Naive B cell (primary cell): Measurements from ENCODE around the gene CDC42SE2. TPM values are rescaled to one million over a fixed set of nuclear protein-coding genes. Genes with fewer than 3 reads are reported as not detected.

Experiments
- ATAC-seq, 2 donors: fragments of 150-1000 bp; cut with Tn5 transposase; 2 replicates each; pipeline ENCODE4 v1.10.0; 2021; ENCODE audit warnings: low read depth in 2 of 2, mild to moderate bottlenecking in 2 of 2, moderate library complexity in 2 of 2
- DNase-seq: peaks from one replicate; pipeline ENCODE4 v3.0.0; 2022
- H3K27ac Mint-ChIP-seq, 6 donors: one replicate each; pipeline ENCODE4 v1.8.0; 2020 to 2022; ENCODE audit warnings: mild to moderate bottlenecking in 6 of 6, mixed read lengths in 6 of 6, moderate library complexity in 5 of 6, inconsistent platforms in 2 of 6
- H3K27me3 Mint-ChIP-seq, 3 donors: one replicate each; pipeline ENCODE4 v1.8.0; 2021 to 2022; ENCODE audit warnings: mixed read lengths in 3 of 3, mild to moderate bottlenecking in 1 of 3
- H3K36me3 Mint-ChIP-seq, 2 donors: one replicate each; pipeline ENCODE4 v1.8.0; 2020 to 2022; ENCODE audit warnings: mixed read lengths in 2 of 2, inconsistent platforms in 1 of 2, mild to moderate bottlenecking in 1 of 2
- H3K4me1 Mint-ChIP-seq, 3 donors: one replicate each; pipeline ENCODE4 v1.8.0; 2020 to 2022; ENCODE audit warnings: mixed read lengths in 3 of 3, inconsistent platforms in 1 of 3, mild to moderate bottlenecking in 1 of 3, moderate library complexity in 1 of 3
- H3K4me3 Mint-ChIP-seq, 8 donors: one replicate each; pipeline ENCODE4 v1.8.0; 2020 to 2022; ENCODE audit warnings: mild to moderate bottlenecking in 8 of 8, mixed read lengths in 8 of 8, moderate library complexity in 8 of 8, inconsistent platforms in 2 of 8
- H3K9me3 Mint-ChIP-seq, 7 donors: one replicate each; pipeline ENCODE4 v1.8.0; 2020 to 2022; ENCODE audit warnings: mixed read lengths in 7 of 7, mild to moderate bottlenecking in 5 of 7, inconsistent platforms in 2 of 7, moderate library complexity in 1 of 7
- polyA plus RNA-seq, 6 donors: library from polyadenylated mRNA; unstranded; fragments of 300-500 nt; fragmentation: Illumina TruSeq; gene quantifications; one replicate each; pipeline ENCODE4 v1.2.3, GENCODE V29; 2021; ENCODE audit warnings: low read depth in 6 of 6

Gene CDC42SE2
- polyA plus RNA-seq, 6 donors from 2014 or later: 168 to 314 (median 243) TPM

DNA sequence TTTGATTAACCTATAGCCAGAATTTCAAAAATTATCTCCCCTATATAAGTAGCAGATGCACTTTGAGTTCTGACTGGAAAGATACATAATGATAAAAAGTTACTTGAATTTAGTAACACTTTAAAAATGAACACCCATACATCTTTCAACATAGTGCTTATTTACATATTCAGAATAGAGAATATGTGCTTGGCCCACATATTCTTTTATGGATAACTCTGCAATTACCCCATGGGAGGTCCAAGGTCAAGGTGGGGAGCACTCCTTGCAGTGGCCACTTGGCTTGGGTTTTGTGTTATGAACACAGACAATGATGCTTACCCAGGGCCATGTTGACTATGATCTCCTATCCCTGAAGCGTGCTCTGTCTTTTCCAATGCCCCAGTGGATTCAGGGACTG, 169.3 kb downstream of the CDC42SE2 start:
- Mint-ChIP-seq H3K4me1 (no peaks in the 10 kb centered on the region), H3K27me3 (no peaks in the 10 kb centered on the region), H3K36me3 (peaks cover 22 to 32% of the 10 kb centered on the region in 2 donors), H3K27ac (peak overlapping the region in 3 of 6 donors; percentile 31 to 67 (median 44)), H3K9me3 (no peaks in the 10 kb centered on the region), H3K4me3 (no peak overlapping the region)
- no peak for DNase-seq
- no peak for ATAC-seq

DNA sequence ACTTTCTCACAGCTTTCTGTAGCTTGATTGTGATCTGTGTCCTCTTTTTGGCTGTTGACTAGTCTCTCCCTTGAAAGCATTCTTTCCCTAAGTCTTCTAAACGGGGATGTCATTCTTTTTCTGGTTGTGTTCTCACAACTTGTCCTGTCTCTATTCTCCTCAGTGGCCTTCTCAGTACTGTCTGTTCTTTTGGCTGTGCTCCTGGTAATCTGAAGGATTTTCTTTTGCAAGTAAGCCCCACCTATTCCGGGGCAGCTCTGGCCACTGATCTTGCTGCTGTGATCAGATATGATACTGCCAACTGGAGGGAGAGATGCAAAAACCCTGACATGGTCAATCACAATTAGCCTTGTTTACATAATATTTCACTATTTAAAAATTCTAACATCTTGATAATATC, 172.2 kb downstream of the CDC42SE2 start:
- peaks cover 0 to 4% (median 0%) of the 10 kb centered on the region in 3 donors for H3K4me1 Mint-ChIP-seq
- ATAC-seq (no peak), DNase-seq (no peak)
- peaks cover 30 to 36% of the 10 kb centered on the region in 2 donors for H3K36me3 Mint-ChIP-seq
- H3K27me3 Mint-ChIP-seq: no peaks in the 10 kb centered on the region
- H3K9me3 Mint-ChIP-seq: no peaks in the 10 kb centered on the region
- peak overlapping the region in 4 of 6 donors; percentile 7 to 85 (median 36) for H3K27ac Mint-ChIP-seq
- H3K4me3 Mint-ChIP-seq: no peak overlapping the region

DNA sequence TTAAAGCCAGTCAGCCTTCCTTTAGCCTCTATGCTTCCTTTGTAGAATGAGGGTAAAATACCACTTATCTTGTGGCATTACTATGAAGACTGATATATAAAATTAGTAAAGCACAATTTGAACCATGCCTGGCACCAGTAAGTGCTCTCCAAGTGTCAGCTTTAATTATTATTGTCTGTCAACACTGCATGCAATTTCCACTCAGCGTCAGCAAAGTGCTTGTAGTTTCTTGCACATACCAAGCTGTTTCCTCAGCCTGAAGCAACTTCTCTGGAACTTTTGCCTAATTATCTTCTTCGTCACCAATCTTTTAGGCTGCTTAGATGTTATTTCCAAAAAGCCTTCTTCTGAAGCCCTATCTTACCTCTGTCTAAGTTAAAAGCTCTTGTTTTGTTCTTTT, 177.3 kb downstream of the CDC42SE2 start:
- DNase-seq (no peak), ATAC-seq (no peak)
- Mint-ChIP-seq H3K4me1 (peaks cover 0 to 8% (median 0%) of the 10 kb centered on the region in 3 donors), H3K4me3 (no peak overlapping the region), H3K27ac (no peak overlapping the region), H3K36me3 (peaks cover 17 to 40% of the 10 kb centered on the region in 2 donors), H3K9me3 (no peaks in the 10 kb centered on the region), H3K27me3 (no peaks in the 10 kb centered on the region)

Other genes with a start within 250 kb of the CDC42SE2 start
- gene HINT1, start 98.8 kb upstream of the CDC42SE2 start, polyA plus RNA-seq: 100 to 1,000 TPM; 346 to 502 (median 420) TPM
- 10 to 100 TPM in 3 of 6 donors, 1 to 10 TPM in 3; 5.8 to 11.4 (median 9.6) TPM for gene LYRM7, start 93.1 kb upstream of the CDC42SE2 start, polyA plus RNA-seq